ENCODE data around the gene RAP1GAP.

RAP1GAP gene

DNA sequence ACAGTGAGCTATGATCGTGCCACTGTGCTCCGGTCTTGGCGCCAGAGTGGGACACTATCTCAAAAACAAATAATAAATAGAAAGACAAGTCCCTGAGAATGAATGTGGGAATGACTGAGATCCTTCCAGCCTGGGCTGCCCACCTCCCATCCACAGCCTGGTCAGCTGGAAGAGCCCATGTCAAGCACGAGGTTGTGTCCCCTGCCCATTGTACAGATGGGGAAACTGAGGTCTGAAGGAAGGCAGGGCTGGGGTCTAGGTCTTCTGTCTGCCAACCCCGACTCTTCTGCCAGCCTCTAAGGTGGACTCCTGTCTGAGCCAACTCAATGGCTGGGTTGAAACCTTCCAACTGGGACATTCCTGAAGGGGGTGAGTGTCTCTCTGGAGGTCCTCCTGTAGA is 79.5 kb downstream of the RAP1GAP start:
- no peak for DNase-seq

DNA sequence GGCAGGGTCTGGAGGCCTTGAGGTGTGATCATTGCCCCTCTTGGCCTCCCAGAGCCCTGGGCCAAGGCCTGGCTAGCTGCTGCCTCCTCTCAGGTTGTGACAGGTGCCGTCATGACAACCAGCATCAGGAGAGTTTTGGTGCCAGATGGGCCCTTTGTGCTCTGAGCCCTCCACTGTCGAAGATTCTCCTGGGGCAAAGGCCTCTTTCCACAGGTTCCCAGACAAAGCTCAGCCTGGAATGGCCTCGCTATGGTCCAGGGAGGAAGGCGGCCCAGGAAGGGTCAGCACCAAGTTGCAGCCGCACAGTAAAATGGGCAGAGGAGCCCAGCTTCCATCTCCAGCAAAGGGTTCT is 81.6 kb downstream of the RAP1GAP start:
- DNase-seq = peak; percentile 14

DNA sequence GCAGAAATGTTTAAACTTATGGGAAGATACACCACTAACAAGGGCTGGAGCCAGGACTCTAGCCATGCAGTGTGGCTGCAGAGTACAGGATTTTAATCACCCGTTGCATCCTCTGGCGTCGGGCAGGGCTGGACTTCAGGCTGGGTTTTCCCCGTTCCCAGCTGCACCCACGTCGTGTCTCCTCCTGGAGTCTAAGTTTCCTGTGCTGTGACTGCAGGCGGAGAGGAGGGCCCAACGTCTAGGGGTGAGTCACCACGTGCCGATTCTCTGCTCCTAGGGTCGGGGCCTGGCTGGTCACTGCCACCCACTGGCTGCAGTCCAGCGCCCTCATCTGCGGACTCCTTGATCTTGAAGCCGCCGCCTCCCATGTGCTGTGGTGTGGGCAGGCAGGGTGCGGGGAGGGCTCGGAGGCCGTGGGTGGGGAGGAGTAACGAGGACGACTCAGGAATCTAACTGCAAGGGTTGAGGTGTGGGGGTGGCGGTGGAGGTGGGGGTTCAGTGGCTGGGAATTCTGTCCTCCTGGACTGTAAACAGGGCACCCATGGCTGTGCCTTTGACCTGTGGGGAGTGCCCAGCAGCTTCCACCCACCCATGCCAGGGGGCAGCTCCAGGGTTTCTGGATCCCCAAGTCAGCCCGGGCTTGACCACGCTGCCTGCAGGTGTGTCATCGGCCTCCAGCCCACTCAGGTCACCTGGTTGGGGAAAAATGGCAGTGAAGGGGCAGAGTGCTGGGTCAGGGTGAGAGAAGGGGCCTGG is 82.1 kb downstream of the RAP1GAP start:
- no peak for DNase-seq

GRCh38 chr1:21586222-21586621 is 82.9 kb downstream of the RAP1GAP start:
- no peak for DNase-seq

- no peak for DNase-seq
Observed at GRCh38 chr1:21585037-21585436, 84.1 kb downstream of the RAP1GAP start.

DNA sequence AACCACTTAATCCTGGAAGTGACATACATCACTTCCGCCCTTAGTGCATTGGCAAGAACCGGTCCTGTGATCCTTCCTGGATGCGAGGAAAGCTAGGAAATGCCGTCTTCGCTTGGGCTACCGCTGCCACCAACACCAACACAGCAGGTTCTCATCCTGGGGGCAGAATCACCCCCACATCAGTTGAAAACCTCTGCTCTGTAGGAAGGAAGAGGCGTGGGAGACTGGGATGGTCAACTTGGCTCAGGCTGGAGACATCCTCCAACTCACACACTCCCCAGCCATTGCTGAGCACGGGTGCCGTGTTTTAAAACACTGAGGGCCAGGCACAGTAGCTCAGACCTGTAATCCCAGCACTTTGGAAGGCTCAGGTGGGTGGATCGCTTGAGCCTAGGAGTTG is 85.1 kb downstream of the RAP1GAP start:
- DNase-seq = no peak

GRCh38 chr1:21579791-21580190 is 89.4 kb downstream of the RAP1GAP start:
- no peak for DNase-seq

- no peak for DNase-seq
Observed at GRCh38 chr1:21577933-21578332, 91.2 kb downstream of the RAP1GAP start.

- no peak for DNase-seq
Observed at GRCh38 chr1:21577324-21577723, 91.8 kb downstream of the RAP1GAP start.

DNA sequence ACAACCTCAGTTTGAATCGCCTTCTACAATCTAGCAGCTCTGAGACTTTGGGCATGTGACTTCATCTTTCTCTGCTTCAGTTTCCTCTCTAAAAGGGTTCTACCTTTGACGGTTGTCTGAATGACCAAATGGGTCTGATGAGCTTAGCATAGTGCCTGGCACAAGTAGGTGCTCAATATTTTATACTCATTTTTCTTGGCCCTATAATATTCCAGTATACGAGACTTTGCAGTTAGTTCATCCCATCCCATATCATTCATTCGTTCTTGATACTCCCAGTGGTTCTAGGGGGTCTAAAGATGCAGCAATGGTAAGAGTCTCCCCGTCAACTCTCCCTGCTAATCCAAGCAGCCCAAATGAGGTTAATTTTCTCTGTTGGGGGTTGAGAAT is 92.4 kb downstream of the RAP1GAP start:
- DNase-seq = no peak

DNA sequence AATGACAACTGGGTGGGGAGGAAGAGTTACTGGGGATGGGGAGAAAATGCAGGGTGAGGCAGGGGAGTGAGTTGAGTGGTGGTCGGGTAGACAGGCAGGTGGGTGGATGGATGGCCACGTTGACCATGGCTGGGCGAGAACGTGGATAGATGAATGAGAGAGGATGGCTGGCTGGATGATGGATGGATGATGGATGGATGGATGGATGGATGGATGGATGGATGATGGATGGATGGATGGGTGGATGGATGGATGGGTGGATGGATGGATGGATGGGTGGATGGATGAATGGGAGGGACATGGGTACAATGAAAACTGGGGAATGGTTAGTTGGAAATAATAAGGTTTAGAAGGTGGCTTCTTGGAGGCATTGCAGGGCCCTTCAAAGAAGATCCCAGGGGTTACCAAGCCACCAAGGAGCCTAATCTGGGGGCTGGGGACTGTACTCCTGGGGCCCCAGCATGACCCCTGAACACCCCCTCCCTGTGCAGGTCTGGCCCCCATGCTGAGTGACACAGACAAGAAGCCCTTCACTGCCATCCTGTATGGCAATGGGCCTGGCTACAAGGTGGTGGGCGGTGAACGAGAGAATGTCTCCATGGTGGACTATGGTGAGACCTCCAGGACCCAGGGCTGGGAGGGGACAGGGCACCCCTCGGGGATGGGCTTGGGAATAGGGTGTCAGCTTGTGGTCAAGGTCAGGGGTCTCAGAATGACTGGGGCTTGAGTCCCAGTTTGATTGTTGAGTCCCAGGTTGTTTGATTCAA is 92.9 kb downstream of the RAP1GAP start:
- no peak for DNase-seq

DNA sequence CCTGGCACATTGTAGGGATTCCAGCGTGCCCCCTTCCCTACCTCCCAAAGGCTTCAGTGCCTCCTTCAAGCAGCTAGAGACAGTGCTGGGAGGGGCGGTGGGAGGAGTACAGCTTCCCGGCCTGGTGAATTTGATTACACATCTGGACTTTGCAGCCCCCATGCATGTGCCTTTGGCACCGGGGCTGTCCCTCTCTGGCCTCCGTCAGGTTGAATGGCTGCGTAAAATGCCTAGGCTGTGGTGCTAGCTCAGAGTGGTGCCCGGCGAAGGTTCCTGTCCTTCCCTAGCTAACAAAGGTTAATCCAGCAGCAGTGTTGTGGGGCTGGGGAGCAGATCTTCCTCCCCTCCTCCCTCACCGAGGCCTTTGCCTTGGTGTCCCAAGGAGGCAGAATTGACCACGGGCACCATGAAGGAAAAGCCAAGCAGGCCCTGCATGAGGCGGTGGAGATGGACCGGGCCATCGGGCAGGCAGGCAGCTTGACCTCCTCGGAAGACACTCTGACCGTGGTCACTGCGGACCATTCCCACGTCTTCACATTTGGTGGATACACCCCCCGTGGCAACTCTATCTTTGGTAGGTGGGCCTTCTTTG is 93.7 kb downstream of the RAP1GAP start:
- DNase-seq = no peak

DNA sequence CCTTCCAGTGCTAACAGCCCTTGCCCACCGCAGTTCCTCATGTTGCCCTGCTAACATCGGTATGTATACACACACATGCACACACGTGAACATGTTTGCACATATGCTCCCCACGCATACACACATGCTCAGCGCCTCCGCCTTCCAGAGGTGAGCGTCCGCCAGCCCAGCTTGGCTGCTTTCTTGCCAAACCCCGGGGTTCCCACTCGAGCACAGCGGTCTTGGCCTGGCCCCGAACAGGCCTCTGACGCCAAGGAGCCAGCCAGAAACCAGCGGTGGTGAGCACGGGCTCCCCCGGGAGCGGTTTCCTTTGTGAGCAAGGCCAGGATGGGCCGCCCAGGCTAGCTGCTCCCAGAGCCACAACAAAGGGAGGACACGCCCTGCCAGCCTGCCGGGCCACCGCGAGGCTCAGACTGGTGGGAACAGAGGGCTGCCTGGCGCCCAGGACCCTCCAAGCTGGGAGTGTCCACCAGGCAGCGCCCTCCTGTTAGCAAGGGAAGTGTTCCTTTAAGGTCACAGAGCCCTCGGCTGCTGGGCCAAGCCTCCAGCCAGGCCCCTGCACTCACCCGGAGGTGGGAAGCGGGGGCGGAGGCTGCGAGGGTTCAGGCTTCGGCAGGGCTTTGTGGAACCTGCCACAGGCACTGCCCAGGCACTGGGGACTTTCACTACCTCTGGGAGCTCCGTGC is 94.5 kb downstream of the RAP1GAP start:
- DNase-seq = no peak

GRCh38 chr1:21573971-21574465 is 95.1 kb downstream of the RAP1GAP start:
- DNase-seq = peak; percentile 76

DNA sequence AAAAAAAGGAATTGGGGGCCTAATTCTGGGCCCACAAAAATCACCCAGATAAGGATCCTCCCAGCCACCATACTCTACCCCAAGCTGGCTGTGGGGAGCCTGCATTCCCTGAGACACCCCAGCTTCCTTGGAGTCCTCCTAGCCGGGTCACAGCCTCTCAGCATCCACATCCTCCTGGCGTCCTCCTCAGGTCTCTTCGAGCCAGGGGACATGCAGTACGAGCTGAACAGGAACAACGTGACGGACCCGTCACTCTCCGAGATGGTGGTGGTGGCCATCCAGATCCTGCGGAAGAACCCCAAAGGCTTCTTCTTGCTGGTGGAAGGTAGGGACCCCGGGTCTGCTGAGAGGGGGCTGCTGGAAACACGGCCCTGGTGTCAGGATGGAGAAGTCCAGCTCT is 95.7 kb downstream of the RAP1GAP start:
- no peak for DNase-seq

DNA sequence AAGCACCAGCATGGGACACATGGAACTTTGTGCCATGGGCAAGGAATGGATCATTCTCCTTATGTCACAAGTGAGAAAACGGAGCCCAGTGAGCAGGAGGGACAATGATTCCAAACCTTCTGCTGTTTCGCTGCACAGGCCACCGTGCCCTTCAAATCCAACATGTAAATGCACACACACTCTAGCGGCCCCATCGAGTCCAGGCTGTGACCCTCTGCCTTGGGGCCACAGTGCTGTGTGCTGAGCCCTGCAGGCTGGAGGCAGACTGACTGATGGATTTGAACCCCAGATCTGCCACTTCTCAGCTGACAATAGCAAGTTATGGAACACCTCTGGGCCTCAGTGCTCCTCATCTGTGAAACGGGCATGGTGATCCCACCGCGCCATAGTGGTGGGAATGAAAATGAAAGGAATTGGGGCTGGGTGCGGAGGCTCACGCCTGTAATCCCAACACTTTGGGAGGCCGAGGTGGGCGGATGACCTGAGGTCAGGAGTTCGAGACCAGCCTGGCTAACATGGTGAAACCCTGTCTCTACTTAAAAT is 96.4 kb downstream of the RAP1GAP start:
- DNase-seq = no peak

DNA sequence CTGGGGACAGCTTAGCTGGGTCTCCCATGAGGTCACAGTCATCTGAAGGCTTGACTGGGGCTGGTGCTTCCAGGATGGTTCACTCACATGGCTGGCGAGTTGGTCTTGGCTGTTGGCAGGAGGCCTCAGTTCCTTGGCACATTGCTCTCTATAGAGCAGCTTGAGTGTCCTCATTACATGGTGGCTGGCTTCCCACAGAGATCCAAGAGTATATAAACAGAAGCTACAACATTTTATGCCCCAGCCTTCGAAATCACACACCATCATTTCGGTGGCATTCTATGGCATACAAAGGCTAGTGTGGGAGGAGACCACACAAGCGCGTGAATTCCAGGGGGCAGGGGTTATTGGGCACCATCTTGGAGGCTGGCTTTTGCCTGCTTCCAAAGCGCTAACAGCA is 96.9 kb downstream of the RAP1GAP start:
- DNase-seq = no peak

- no peak for DNase-seq
Observed at GRCh38 chr1:21570885-21571284, 98.3 kb downstream of the RAP1GAP start.

DNA sequence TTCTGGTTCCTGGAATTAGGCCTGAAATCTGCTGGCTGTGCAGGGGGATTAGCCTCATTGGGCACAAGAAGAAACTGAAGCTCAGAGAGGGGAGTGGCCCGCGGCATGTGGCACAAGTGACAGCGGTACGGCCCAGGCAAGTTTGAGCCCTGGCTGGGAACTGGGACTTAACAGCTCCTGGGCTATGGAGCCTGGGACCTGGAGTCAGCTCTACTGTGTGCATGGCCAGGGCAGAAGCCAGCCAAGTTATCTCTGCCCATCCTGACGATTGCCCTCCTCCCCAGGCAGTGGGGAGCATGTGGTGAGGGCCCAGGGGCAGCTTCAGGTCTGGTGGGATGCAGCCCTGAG is 98.7 kb downstream of the RAP1GAP start:
- DNase-seq = no peak

DNA sequence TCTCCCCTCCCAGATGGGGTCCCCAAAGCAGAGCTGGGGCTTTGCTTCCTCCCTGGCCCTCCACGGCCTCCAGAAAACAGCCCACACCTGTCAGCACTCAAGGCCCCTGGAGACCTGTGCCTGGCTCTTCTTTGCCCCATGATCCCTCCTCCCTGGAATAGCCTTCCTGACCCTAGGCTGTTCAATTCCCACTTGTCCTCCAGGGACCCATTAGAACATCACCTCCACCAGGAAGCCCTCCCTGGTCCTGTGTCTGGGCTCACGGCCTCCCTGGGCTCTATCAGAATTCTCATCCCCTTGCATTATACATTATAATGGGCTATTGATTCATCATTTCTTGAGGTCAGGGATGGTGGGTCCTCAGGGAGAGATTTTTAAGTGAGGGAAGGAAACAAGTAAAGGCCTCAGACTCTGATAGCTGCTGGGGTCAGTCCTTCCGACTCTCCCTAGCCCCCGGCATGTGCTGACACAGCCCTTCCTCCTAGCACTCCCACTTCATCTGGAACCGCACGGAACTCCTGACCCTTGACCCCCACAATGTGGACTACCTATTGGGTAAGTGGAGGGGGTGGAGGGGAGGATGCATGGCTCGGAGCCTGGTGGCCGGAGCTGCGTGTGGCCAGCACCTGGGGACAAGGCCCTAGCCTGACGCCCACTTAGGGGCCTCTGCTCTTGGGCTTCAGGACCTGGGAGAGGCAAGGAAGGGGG is 99.2 kb downstream of the RAP1GAP start:
- no peak for DNase-seq

GRCh38 chr1:21568809-21569385 is 100.3 kb downstream of the RAP1GAP start:
- no peak for DNase-seq

All from NCI-H1694 (cell line).